Psoas muscle (tissue), 8 donors: Measurements from ENCODE around the gene NHEJ1. TPM values are rescaled to one million over a fixed set of nuclear protein-coding genes. Genes with fewer than 3 reads are reported as not detected.

Experiments used
- ATAC-seq, 4 donors: fragments of 200-7000 bp; cut with Tn5 transposase; one replicate each; pipeline ENCODE4 v1.9.1; 2020; ENCODE audit warnings: moderate library complexity in 3 of 4, mild to moderate bottlenecking in 2 of 4
- DNase-seq, 2 donors: peaks; one replicate each; pipeline ENCODE4 v3.0.0-alpha.2; 2020
- H3K27ac ChIP-seq: fragments of 200-600 bp; one replicate; pipeline ENCODE4 v1.8.0; 2022
- H3K27me3 ChIP-seq, 3 donors: fragments of 200-600 bp in 1 of 3; one replicate each; pipeline versions ENCODE4 v1.6.1 to v1.8.0; 2013 to 2022; ENCODE audit warnings: low read length in 2 of 3, mild to moderate bottlenecking in 2 of 3, moderate library complexity in 1 of 3; ENCODE audit not compliant: insufficient read depth in 3 of 3
- H3K36me3 ChIP-seq, 2 donors: fragments of 200-600 bp in 1 of 2; one replicate each; pipeline versions ENCODE4 v1.6.1 to v1.8.0; 2013 to 2022; ENCODE audit warnings: low read depth in 1 of 2, mild to moderate bottlenecking in 1 of 2, moderate library complexity in 1 of 2; ENCODE audit not compliant: insufficient read depth in 1 of 2
- H3K4me1 ChIP-seq: fragments of 200-600 bp; one replicate; pipeline ENCODE4 v1.8.0; 2022
- H3K4me3 ChIP-seq: fragments of 200-600 bp; one replicate; pipeline ENCODE4 v1.8.0; 2022; ENCODE audit warnings: mild to moderate bottlenecking
- H3K9me3 ChIP-seq: fragments of 200-600 bp; one replicate; pipeline ENCODE4 v1.8.0; 2022
- CTCF ChIP-seq: fragments of 200-600 bp; IDR thresholded peaks from one replicate; pipeline ENCODE4 v1.8.0; 2022; ENCODE audit warnings: antibody characterized with exemption
- WGBS, 3 donors: extraction: QIAGEN DNeasy Blood & Tissue Kit; methylation state at CpG; one replicate each; pipeline versions ENCODE4 v1.1.6 to v1.1.7; 2013; 5-methylcytosine and 5-hydroxymethylcytosine counted together
- intact Hi-C, 2 donors: fragments of 100-400 bp; cut with DNase I; formaldehyde crosslinking; loops; one replicate each; pipeline versions ENCODE4 v1.11.0 to v1.14.2; 2022
- polyA plus RNA-seq, 3 donors: library from polyadenylated mRNA; stranded (reverse); fragments of 200-250 nt; gene quantifications; one replicate each; pipeline ENCODE4 v1.2.3, GENCODE V29; 2013
- total RNA-seq, 4 donors: library from RNA; stranded (reverse); fragmentation: NEBNext Ultra II Directional in 2 of 4; extraction: Animal tissue kit (Norgen Biotek cat#: 25700) in 2 of 4; gene quantifications; one replicate each; pipeline versions ENCODE4 v1.2.1 to v1.2.4, GENCODE V29; 2021 to 2023
- donor health status: healthy with polysubstance abuse.
- donor health status: DM: no; HTN: no; CAD: no; lungs with moderate emphysema.
- donor health status: Bipolar disorder and iron deficiency.
- donor health status: healthy.
- donor health status: DM: yes; HTN: yes; CAD: no.
- donor health status: DM: no; HTN: no; CAD: no.
- donor health status: DM: no; HTN: no; CAD: no.
- donor health status: DM: yes; HTN: yes; CAD: no.

NHEJ1 gene
- total and polyA plus RNA-seq, 7 donors: 10.7 to 20.5 (median 14.4) TPM

GRCh38 chr2:219034823-219035222 lies 125.8 kb downstream of the NHEJ1 start:
- Histone ChIP-seq H3K9me3 (no peaks in the 10 kb centered on the region), H3K27ac (no peak overlapping the region), H3K27me3 (peaks cover 0 to 61% (median 5%) of the 10 kb centered on the region in 3 donors), H3K36me3 (no peaks in the 10 kb centered on the region), H3K4me1 (no peaks in the 10 kb centered on the region), H3K4me3 (no peak overlapping the region)
- no peak for DNase-seq
- ATAC-seq: no peak
- 48 to 55% (median 53%) methylated on average over 6 of the region's 6 CpGs for WGBS, 3 donors
- intact Hi-C loops: no loop called here
- TF ChIP-seq CTCF: no peak

- H3K4me3 ChIP-seq: no peak overlapping the region
- intact Hi-C loops: no loop called here
- DNase-seq: no peak
- H3K36me3 ChIP-seq: no peaks in the 10 kb centered on the region
- no peak for ATAC-seq
- 75 to 81% (median 76%) methylated on average over 23 of the region's 23 CpGs for WGBS, 3 donors
- no peaks in the 10 kb centered on the region for H3K9me3 ChIP-seq
- no peak overlapping the region for H3K27ac ChIP-seq
- no peak for TF ChIP-seq CTCF
- no peaks in the 10 kb centered on the region for H3K4me1 ChIP-seq
- H3K27me3 ChIP-seq: peaks cover 0 to 45% (median 0%) of the 10 kb centered on the region in 3 donors
These were observed 128.4 kb downstream of the NHEJ1 start for GRCh38 chr2:219032051-219032745.

- H3K4me1 ChIP-seq: no peaks in the 10 kb centered on the region
- H3K36me3 ChIP-seq: no peaks in the 10 kb centered on the region
- H3K9me3 ChIP-seq: no peaks in the 10 kb centered on the region
- DNase-seq: no peak
- H3K27me3 ChIP-seq: peaks cover 0 to 40% (median 0%) of the 10 kb centered on the region in 3 donors
- WGBS, 3 donors: 63 to 72% (median 70%) methylated on average over 20 to 21 of the region's 21 CpGs
- TF ChIP-seq CTCF: no peak
- intact Hi-C loops: no loop called here
- H3K4me3 ChIP-seq: no peak overlapping the region
- no peak overlapping the region for H3K27ac ChIP-seq
- no peak for ATAC-seq
These were observed 129.4 kb downstream of the NHEJ1 start for GRCh38 chr2:219031005-219031738.

- H3K4me3 ChIP-seq: no peak overlapping the region
- peaks cover 0 to 40% (median 0%) of the 10 kb centered on the region in 3 donors for H3K27me3 ChIP-seq
- no peaks in the 10 kb centered on the region for H3K36me3 ChIP-seq
- no peak for TF ChIP-seq CTCF
- 54 to 64% (median 60%) methylated on average over 16 of the region's 16 CpGs for WGBS, 3 donors
- ATAC-seq (peak in 2 of 4 donors; percentile 11 to 17), DNase-seq (no peak)
- H3K27ac ChIP-seq: no peak overlapping the region
- intact Hi-C loops: no loop called here
- H3K9me3 ChIP-seq: no peaks in the 10 kb centered on the region
- H3K4me1 ChIP-seq: no peaks in the 10 kb centered on the region
These were observed 130.3 kb downstream of the NHEJ1 start for GRCh38 chr2:219030177-219030940.
